Measurements from ENCODE around the gene DENND11.

Gene DENND11

DNA sequence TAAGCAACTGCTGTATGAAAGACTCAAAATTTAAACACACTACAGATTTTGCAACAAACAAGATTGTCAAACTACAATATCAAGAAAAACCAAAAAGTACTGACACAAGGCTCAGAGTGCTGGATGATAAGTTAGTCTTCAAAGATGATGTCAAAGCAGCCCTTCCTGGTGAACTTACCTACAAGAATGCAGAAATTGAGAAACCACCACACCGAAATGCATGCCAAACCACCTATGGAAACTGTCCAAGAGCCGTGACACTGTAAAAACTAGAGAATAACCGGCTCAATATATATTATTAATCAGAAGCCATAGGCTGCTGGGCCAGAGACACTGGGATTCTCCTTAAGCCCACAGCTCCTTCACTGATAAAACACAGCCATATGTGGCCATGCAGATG lies 25.3 kb downstream of the DENND11 start:
- peaks cover 13% of the 10 kb centered on the region for H3K36me3 ChIP-seq (ENCODE audit: control insufficient read depth, insufficient read depth, low read length)
- no peak overlapping the region for H3K27ac ChIP-seq (ENCODE audit: low read depth, low read length)
- H3K9ac ChIP-seq (ENCODE audit: low read length) = no peak overlapping the region

DNA sequence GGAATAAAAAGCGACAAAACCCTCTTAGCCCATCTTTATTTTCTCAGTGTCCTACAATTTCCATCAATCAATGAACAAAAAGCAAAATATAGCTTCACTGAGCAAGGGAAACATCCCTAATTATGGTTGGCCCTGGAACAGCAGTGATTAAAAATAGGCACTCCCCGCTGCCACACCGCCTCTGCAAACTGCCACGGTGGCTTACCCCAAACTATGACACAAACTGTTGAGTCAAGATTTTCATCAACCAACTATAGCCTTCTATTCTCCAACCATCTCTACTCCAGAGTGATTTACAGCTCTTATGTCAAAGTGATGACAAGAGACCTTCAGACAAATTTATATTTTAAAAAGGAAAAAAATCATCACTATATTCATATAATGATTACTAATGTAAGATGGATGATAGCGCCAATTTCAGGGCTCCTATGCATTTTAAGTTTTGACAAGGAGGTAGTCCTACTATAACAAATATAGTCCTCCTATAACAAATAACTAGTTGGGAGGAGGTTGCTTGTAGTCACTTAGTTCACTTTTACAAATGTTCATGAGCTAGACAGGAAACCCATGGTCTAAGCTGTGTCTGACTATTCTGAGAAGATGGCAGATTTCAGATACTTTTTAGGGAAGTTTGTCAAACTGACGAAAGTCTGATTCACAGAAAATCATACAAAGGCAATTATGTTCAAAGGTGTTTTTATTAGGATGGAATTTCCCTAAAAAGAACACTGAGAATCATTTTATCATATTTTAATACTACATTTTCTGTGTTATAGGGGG lies 26.3 kb downstream of the DENND11 start:
- Histone ChIP-seq H3K4me1 (ENCODE audit: control insufficient read depth, insufficient read depth, low read length) (peaks cover 9% of the 10 kb centered on the region), H3K4me3 (ENCODE audit: low read depth, low read length) (no peak overlapping the region), H3K36me3 (ENCODE audit: control insufficient read depth, insufficient read depth, low read length) (peaks cover 16% of the 10 kb centered on the region; the same call in 1 of the 2 replicates), H3K9ac (ENCODE audit: low read length) (no peak overlapping the region), H3K27ac (ENCODE audit: low read depth, low read length) (no peak overlapping the region), H3K9me3 (ENCODE audit: control insufficient read depth, insufficient read depth, low read depth, low read length) (peaks cover 3% of the 10 kb centered on the region; the same call in 1 of the 2 replicates), H3K27me3 (ENCODE audit: control insufficient read depth, insufficient read depth, low read length) (no peaks in the 10 kb centered on the region)

More for the DNA sequence above, 25.3 kb downstream of the DENND11 start:
- H3K4me1 ChIP-seq (ENCODE audit: control insufficient read depth, insufficient read depth, low read length) = peaks cover 9% of the 10 kb centered on the region
- H3K27me3 ChIP-seq (ENCODE audit: control insufficient read depth, insufficient read depth, low read length) = no peaks in the 10 kb centered on the region
- peaks cover 3% of the 10 kb centered on the region; the same call in 1 of the 2 replicates for H3K9me3 ChIP-seq (ENCODE audit: control insufficient read depth, insufficient read depth, low read depth, low read length)
- no peak overlapping the region for H3K4me3 ChIP-seq (ENCODE audit: low read depth, low read length)

DNA sequence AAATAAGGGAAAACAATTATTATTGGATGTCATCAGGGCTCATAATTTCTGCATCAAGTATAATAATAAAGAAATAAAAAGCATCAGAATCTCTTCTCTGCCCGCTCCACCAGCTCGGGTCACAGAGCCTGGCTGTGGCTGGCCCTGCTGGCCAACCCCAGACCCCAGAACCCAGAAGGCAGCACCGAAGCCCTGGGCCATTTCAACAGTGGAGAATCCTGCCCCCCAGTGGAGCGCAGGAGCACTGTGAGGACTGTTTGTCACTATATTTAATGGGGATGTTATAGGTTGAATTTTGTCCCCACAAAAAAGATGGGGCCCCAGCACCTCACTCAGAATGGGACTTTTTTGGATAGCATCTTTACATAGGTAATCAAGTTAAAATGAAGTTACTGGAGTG lies 27.3 kb downstream of the DENND11 start:
- Histone ChIP-seq H3K27me3 (ENCODE audit: control insufficient read depth, insufficient read depth, low read length) (no peaks in the 10 kb centered on the region), H3K27ac (ENCODE audit: low read depth, low read length) (peak overlapping the region; percentile 58; the same call in 1 of the 2 replicates), H3K4me3 (ENCODE audit: low read depth, low read length) (peak overlapping the region; percentile 41), H3K9ac (ENCODE audit: low read length) (peak overlapping the region; percentile 43), H3K36me3 (ENCODE audit: control insufficient read depth, insufficient read depth, low read length) (peaks cover 18% of the 10 kb centered on the region; the same call in 1 of the 2 replicates), H3K4me1 (ENCODE audit: control insufficient read depth, insufficient read depth, low read length) (peaks cover 9% of the 10 kb centered on the region), H3K9me3 (ENCODE audit: control insufficient read depth, insufficient read depth, low read depth, low read length) (peaks cover 3% of the 10 kb centered on the region; the same call in 1 of the 2 replicates)

DNA sequence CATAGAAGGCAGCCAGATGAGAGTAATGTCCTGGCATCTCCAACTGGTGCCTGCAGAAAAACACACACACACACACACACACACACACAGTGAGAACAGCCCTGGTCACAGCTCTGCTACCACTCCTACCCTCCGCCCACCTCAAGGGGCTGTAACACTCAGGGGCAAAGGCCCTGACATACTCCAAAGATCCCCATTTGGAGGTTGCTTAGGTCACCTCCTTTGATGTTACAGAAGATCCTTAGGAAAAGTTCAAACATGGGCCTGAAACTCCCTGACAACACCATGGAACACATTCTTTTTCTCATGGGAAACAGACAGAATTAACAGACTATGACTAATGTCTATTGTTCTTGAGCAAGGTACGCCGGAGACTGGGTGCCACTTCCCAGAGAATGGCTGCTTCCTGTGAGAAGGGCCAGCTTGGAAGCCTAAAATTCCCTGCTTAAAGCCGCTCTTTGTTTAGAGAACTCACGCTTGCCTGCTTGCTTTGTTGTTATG lies 27.7 kb downstream of the DENND11 start:
- peak overlapping the region; percentile 41 for H3K4me3 ChIP-seq (ENCODE audit: low read depth, low read length)
- peaks cover 18% of the 10 kb centered on the region; the same call in 1 of the 2 replicates for H3K36me3 ChIP-seq (ENCODE audit: control insufficient read depth, insufficient read depth, low read length)
- no peaks in the 10 kb centered on the region for H3K27me3 ChIP-seq (ENCODE audit: control insufficient read depth, insufficient read depth, low read length)
- H3K27ac ChIP-seq (ENCODE audit: low read depth, low read length) = peak overlapping the region; percentile 58; the same call in 1 of the 2 replicates
- H3K9me3 ChIP-seq (ENCODE audit: control insufficient read depth, insufficient read depth, low read depth, low read length) = peaks cover 3% of the 10 kb centered on the region; the same call in 1 of the 2 replicates
- H3K9ac ChIP-seq (ENCODE audit: low read length) = peak overlapping the region; percentile 43
- peaks cover 9% of the 10 kb centered on the region for H3K4me1 ChIP-seq (ENCODE audit: control insufficient read depth, insufficient read depth, low read length)

DNA sequence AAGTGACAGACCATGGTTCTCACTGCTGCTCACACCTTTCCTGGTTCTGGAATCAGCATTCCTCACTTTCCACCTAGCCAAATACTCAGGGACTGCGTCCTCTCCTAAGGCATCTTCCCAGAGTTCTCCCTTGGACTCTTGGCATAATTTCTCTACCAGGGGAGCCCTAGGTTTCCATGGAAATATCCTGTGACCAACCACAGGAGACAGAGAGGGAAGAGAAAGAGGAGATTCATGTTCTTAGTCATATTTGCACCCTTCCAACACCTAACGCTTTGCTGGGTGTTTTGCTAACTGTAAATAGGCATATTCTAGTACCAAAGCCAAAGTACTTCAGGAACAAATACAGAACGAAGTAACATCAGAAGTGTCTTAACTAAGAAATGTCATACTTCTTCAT lies 28.6 kb downstream of the DENND11 start:
- no peak overlapping the region for H3K9ac ChIP-seq (ENCODE audit: low read length)
- peaks cover 18% of the 10 kb centered on the region; the same call in 1 of the 2 replicates for H3K36me3 ChIP-seq (ENCODE audit: control insufficient read depth, insufficient read depth, low read length)
- no peaks in the 10 kb centered on the region for H3K27me3 ChIP-seq (ENCODE audit: control insufficient read depth, insufficient read depth, low read length)

DNA sequence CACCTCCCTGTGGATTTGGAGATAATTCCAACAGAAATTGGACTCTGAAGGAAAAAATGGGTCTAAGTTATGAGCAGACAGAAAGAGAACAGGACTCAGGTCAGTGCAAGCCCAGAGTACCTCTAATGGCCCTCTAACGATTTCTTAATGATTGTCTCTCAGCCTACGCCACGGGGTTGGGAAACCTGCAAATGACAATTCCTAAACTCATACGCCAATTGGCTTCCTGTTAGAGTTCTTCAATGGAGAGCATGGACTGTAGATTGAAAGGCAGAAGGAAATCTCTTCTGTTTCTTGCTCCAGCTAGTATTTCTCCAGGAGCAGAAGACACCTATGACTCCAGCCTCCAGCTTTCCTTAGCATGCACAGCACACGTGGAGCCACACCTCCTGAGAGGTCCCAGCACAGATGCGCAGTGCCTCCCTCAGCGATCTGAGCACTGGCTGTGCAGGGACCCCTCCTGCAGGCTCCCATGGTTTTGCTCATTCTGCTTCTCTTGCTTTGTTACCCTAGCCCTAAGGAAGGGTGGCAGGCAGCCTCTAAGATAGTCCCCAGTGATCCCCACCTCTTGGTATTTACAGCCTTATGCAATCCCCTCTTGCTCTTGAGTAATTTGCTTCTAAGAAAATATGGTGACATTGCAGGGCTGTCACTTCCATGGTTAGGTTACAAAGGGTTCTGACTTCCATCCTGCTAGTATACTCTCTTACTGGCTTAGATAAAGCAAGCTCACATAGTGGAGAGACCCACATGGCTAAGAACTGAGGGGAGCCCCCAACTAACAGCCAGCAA lies 30.1 kb downstream of the DENND11 start:
- Histone ChIP-seq H3K27ac (ENCODE audit: low read depth, low read length) (no peak overlapping the region), H3K27me3 (ENCODE audit: control insufficient read depth, insufficient read depth, low read length) (no peaks in the 10 kb centered on the region), H3K9me3 (ENCODE audit: control insufficient read depth, insufficient read depth, low read depth, low read length) (peaks cover 3% of the 10 kb centered on the region; the same call in 1 of the 2 replicates), H3K36me3 (ENCODE audit: control insufficient read depth, insufficient read depth, low read length) (peaks cover 18% of the 10 kb centered on the region; the same call in 1 of the 2 replicates), H3K4me1 (ENCODE audit: control insufficient read depth, insufficient read depth, low read length) (peaks cover 9% of the 10 kb centered on the region), H3K9ac (ENCODE audit: low read length) (no peak overlapping the region), H3K4me3 (ENCODE audit: low read depth, low read length) (no peak overlapping the region)

More for the DNA sequence above, 28.6 kb downstream of the DENND11 start:
- H3K27ac ChIP-seq (ENCODE audit: low read depth, low read length) = peak overlapping the region; percentile 23; the same call in 1 of the 2 replicates
- H3K4me1 ChIP-seq (ENCODE audit: control insufficient read depth, insufficient read depth, low read length) = peaks cover 9% of the 10 kb centered on the region
- no peak overlapping the region for H3K4me3 ChIP-seq (ENCODE audit: low read depth, low read length)
- H3K9me3 ChIP-seq (ENCODE audit: control insufficient read depth, insufficient read depth, low read depth, low read length) = peaks cover 3% of the 10 kb centered on the region; the same call in 1 of the 2 replicates

DNA sequence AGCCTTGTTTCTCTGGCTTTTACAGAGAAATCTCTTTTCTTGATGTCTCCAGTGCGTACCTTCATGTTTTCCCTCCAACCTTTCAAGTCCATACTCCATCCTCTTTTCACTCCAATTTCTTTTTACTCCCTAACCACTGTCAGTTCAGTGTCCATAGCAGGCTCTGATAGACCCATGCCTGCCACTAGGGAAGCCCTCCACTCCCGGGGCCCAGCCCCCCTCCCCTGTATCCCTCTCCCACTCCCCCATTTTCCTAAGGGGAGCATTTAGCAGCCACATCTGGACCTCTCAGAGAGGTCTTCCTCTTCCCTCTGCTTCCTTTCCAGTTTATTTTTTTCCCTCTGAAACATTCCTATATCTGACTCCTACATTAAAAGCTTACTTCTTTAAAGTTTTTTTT lies 33.1 kb downstream of the DENND11 start:
- Histone ChIP-seq H3K4me1 (ENCODE audit: control insufficient read depth, insufficient read depth, low read length) (peaks cover under 1% of the 10 kb centered on the region), H3K27ac (ENCODE audit: low read depth, low read length) (no peak overlapping the region), H3K9ac (ENCODE audit: low read length) (no peak overlapping the region), H3K27me3 (ENCODE audit: control insufficient read depth, insufficient read depth, low read length) (no peaks in the 10 kb centered on the region), H3K36me3 (ENCODE audit: control insufficient read depth, insufficient read depth, low read length) (peaks cover 38% of the 10 kb centered on the region), H3K4me3 (ENCODE audit: low read depth, low read length) (no peak overlapping the region), H3K9me3 (ENCODE audit: control insufficient read depth, insufficient read depth, low read depth, low read length) (peaks cover 3% of the 10 kb centered on the region; the same call in 1 of the 2 replicates)

DNA sequence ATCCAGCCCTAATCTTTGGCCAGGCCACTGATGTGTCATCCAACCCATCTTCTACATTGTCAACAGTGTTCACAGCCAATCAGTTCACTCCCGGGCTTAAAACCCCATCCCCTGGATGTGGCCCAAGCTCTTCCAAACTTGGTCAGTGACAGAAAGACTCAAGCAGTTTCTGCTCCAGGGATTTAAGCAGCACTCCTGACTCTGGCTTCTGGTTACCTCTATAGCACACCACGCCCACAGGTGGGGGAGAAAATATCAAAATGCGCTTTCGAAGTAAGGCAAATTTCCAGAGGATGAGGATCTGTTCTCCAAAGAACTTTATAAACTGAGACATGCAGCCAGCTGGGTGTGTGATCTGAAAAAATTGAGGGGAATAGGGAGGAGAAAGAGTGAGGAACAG lies 35.9 kb downstream of the DENND11 start:
- H3K36me3 ChIP-seq (ENCODE audit: control insufficient read depth, insufficient read depth, low read length) = peaks cover 46% of the 10 kb centered on the region
- H3K4me1 ChIP-seq (ENCODE audit: control insufficient read depth, insufficient read depth, low read length) = no peaks in the 10 kb centered on the region
- no peak overlapping the region for H3K4me3 ChIP-seq (ENCODE audit: low read depth, low read length)
- no peak overlapping the region for H3K9ac ChIP-seq (ENCODE audit: low read length)
- H3K27me3 ChIP-seq (ENCODE audit: control insufficient read depth, insufficient read depth, low read length) = no peaks in the 10 kb centered on the region
- H3K9me3 ChIP-seq (ENCODE audit: control insufficient read depth, insufficient read depth, low read depth, low read length) = no peaks in the 10 kb centered on the region
- no peak overlapping the region for H3K27ac ChIP-seq (ENCODE audit: low read depth, low read length)

DNA sequence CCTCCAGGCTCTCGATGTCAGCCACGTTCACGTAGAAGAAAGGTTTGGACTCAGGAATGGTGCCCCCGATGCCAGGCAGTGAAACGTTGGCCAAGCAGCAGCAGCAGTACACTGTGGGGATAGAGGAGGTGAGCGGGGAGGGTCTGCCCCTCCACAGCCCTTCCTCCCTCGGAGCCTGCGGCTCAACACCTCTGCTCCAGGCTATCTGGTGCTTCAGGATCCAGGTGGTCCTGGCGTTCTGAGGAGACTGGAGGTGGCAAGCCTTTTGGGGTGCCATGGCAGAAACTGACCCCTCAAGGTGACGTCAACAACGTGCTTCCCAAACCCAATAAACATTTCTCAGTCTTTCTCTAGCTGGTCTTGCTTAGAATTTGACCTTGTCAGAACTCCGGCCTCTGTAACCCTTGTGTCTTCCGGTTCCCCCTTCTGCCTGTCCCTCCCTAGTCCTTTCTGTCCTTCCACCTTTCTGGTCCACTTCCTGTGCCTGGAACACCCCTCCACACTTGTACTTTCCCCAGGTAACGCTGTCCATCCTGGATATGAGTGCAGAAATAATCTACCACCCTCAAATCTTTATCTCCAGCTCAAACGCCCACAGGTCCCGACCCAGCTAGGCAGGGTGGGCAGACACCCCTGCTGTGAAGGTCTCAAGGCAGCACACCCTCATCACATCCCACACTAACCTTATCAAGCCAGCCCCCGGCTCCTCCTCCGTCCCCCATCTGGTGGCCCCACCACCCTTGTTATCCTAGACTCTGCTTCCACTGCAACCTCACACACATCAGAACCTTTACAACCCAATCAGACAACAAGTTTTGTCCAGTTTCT lies 36.5 kb downstream of the DENND11 start:
- H3K27ac ChIP-seq (ENCODE audit: low read depth, low read length) = no peak overlapping the region
- H3K9me3 ChIP-seq (ENCODE audit: control insufficient read depth, insufficient read depth, low read depth, low read length) = no peaks in the 10 kb centered on the region
- no peak overlapping the region for H3K4me3 ChIP-seq (ENCODE audit: low read depth, low read length)
- H3K36me3 ChIP-seq (ENCODE audit: control insufficient read depth, insufficient read depth, low read length) = peaks cover 45% of the 10 kb centered on the region
- no peaks in the 10 kb centered on the region for H3K4me1 ChIP-seq (ENCODE audit: control insufficient read depth, insufficient read depth, low read length)
- H3K9ac ChIP-seq (ENCODE audit: low read length) = no peak overlapping the region
- H3K27me3 ChIP-seq (ENCODE audit: control insufficient read depth, insufficient read depth, low read length) = no peaks in the 10 kb centered on the region

DNA sequence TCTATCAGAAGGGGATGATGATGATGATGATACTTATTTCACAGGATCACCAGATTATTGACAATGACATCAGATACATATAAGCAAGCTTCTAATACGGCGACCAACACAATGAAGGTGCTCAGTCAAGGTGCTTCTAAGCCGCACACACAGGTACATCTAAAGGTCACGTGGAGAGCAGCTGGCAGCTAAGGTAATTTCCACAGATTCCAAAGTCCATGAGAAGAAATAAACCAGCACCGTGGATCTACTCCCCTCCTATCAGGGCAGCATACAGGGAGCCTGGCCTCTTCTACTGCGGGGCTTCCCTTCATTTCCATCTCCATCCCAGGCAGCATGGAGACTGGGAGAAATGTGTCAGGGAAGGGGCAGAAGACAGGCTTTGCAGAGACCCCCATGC lies 37.5 kb downstream of the DENND11 start:
- Histone ChIP-seq H3K4me1 (ENCODE audit: control insufficient read depth, insufficient read depth, low read length) (no peaks in the 10 kb centered on the region), H3K36me3 (ENCODE audit: control insufficient read depth, insufficient read depth, low read length) (peaks cover 52% of the 10 kb centered on the region), H3K4me3 (ENCODE audit: low read depth, low read length) (no peak overlapping the region), H3K9me3 (ENCODE audit: control insufficient read depth, insufficient read depth, low read depth, low read length) (no peaks in the 10 kb centered on the region), H3K27ac (ENCODE audit: low read depth, low read length) (no peak overlapping the region), H3K9ac (ENCODE audit: low read length) (no peak overlapping the region), H3K27me3 (ENCODE audit: control insufficient read depth, insufficient read depth, low read length) (no peaks in the 10 kb centered on the region)
